Amniotic stem cell (primary cell): ENCODE results near the gene PIAS2.
"Not testable (repeated sequence)": the region's sequence is repeated elsewhere in the genome, so short reads cannot be mapped to it uniquely, and the experiment has no call there.

Experiments
- DNase-seq: peaks from one replicate; lab custom pipeline; 2025; lab: John Stamatoyannopoulos, UW

PIAS2 gene

DNA sequence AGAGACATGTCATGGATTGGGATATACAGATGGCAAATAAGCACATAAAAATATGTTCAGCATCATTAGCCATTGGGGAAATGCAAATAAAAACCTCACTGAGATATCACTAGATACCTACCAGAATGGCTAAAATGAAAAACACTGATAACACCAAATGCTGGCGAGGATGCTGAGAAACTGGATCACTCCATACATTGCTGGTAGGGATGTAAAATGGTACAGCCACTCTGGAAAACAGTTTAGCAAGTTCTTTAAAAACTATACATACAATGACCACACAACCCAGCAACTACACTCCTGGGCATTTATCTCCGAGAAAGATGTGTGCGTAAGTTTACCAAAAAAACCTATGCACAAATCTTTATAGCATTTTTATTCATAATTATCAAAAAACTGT, 13.9 kb downstream of the PIAS2 start:
- DNase-seq: no peak

DNA sequence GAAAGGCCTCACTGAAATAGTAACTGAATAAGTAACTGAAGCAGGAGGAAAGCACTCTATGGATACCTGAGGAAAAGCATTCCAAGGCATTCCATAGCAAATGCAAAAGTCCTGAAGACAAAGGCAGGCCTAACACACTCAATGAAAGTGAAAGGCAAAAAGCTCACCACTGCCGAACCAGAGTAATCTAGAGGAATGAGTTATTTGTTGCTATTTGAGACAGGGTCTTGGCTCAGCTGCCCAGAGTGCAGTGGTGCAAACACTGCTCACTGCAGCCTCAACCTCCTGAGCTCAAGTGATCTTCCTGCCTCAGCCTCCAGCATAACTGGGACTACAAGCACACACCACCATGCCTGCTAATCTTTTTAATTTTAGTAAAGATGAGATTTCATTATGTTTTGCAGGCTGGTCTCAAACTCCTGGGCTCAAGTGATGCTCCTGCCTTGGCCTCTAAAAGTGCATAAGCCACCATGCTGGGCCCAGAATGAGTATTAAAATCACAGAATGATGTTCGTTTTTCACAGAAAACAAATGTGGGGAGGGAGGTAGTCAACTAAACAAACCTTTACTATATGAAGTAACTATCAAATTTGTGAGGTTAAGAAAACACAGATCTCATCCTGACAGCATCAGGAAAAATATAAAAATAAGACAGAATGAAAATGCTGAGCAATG, 17.9 kb downstream of the PIAS2 start:
- DNase-seq: no peak

DNA sequence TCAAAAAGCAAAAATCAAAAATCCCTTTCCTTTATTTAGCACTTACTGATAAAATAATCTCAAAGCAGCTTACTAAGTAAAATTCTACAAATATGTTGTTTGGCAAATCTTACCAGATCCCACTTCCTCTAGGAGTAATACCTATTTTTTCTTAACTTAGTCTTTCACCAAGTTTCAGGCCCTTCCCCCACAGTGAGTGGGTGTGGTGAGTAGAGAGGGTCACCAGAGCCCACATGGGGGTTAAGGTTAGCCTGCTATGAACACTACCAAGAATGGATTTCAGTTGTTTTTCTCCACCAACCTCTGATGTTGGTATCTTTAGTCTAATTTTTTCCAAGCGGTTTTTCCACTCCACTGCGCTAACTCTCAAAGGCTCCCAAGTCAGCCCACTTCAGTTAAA, 23.2 kb downstream of the PIAS2 start:
- DNase-seq: no peak

DNA sequence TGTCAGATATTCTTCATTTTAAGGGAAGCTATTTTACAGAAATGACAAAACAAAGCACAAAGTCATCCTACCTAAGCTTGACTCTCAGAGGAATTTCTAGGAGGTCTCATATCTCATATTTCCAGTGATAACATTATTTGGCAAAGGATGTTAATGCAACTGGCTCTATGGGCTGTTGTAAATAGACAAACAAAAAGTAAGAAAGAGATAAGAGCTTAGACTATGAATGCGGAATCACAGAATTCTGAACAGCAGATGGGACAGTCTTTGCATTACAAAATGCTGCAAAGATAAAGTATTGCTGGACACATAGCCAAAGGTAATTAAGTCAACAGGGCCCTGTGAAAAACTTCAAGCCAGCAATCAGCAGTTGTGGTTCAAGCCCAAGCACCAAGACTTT, 23.9 kb downstream of the PIAS2 start:
- DNase-seq: no peak

DNA sequence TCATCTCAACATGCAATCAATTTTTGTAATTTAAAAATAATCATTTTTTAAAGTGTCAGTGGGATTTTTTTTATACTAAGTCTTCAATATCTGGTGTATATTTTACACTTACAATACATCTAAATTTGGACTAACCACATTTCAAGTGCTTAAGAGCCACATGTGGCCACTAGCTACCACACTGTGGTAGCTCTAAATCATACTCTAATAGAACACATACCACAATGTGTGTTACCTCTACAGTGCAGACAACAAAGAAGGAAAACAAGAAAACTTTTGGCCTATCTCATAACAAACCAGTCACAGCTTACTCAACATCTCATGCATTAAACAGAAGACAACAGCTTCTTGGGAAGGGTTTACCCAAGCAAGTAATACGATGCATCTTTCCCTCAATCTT, 24.5 kb downstream of the PIAS2 start:
- no peak for DNase-seq

DNA sequence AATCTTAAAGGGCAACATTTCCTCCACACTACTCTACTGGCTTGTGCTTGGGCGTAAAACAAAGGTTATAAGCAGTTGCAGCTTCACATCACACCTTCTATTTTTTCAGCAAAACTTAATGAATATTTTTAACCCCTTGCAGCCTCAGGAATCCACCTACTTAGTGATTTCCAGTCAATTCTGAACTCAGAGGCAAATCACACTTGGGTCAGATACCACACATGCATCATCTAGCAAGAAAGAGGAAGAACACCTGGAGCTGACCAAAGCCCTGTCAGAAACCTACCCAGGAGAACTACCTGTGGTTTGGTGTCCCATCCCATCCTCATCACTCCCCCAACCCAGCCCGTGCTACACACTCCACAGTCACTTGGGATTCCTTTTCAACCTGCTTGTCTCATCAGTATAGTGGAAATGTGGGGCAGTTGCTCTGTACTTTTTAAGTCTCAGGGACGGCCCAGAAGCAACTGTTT, 25.5 kb downstream of the PIAS2 start:
- no peak for DNase-seq

DNA sequence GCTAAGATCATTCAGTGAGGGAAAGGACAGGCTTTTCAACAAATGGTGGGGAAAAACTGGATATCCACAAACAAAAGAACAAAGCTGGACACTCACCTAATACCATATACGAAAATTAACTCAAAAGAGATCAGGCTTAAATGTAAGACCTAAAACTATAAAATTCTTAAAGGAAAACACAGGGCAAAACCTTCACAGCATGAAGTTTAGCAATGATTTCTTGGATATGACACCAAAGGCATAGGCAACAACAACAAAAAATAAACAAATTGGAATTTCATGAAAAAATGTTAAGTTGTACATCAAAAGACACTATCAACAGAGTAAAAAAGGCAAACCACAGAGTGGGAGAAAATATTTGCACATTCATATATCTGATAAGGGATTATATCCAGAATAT, 28.3 kb downstream of the PIAS2 start:
- DNase-seq: no peak

DNA sequence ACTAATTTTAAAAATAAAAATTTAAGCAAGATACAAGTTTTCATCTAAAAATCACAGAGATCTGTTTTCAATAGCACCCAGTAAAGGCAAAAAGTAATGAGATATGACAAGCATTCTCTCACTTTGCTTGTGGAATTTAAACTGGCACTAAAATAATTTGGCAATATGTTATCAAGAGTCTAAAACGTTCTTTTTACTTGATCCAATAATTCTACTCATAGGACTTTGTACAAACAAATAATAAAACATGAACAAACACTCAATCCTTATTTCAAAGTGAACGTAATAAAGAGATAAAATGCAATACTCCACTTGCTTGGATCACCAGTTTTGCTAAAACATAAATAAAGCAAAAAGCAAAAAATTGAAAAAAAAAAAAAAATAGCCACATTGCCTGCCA, 30.4 kb downstream of the PIAS2 start:
- DNase-seq: no peak

DNA sequence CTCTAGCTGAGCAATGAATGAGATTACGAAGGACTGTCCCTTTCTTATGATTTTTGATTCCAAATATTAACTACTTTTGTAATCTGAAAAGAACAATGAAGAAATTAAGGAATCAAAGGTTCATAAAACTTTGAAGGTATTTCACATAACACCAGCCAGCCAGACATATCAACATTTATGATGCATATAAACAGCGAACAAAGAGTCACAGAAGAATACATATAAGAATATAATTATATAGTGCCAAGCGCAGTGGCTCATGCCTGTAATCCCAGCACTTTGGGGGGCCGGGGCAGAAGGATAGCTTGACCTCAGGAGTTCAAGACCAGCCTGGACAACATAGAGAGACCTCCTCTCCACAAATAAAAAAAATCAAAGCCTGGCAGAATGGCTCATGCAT, 34.1 kb downstream of the PIAS2 start:
- no peak for DNase-seq

DNA sequence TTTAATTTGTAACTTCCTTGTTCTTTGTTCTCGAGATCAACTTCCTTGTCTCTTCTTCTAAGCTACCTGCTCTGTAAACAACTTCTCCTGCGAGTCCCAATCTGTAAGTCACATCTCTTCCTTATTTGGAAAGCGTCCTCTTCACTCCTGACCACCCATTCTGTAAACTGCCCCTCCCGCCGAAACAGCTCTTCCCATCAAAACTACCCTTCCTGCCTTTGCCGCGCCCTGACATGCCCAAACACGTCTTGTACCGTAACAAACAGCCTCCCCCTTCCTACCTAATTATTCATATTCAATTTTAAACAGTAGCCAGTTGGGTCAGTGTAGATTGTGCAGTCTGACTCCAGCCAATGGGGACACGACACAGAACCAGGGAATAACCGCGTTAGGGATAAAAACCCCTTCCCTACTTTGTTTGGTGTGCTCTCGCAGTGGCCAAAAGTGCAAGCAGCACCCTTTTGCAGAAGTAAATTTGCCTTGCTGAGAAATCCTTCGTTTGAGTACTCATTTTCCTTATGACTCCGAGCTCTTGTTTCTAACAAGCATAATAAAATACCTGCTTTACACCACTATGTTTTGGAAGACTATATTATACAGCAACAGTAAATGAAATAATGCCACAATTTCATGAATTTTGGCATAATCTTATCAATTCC, 39.8 kb downstream of the PIAS2 start:
- DNase-seq: no peak

DNA sequence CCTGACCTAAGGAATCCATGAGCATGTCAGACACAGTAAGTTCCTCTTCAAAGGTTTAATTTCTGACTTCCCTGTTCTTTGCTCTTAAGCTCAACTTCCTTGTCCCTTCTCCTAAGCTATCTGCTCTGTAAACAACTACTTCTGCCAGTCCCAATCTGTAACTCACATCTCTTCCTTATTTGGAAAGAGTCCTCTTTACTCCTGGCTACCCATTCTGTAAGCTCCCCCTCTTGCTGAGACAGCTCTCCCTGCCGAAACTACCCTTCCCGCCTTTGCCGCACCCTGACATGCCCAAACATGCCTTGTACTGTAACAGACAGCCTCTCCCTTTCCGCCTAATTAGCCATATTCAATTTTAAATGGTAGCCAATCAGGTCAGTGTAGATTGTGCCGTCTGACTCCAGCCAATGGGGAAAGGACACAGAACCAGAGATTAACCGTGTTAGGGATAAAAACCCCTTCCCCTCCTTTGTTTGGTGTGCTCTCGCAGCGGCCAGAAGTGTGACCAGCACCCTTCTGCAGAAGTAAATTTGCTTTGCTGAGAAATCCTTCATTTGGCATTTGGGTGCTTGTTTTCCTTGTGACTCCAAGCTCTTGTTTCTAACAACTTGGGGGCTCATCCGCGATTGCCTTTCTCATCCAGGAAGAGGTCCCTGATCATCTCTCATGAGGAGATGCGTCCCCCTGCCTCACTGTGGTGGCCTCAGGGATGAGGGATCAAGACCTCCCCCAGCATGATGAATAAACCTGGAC, 49.0 kb downstream of the PIAS2 start:
- DNase-seq: no peak

DNA sequence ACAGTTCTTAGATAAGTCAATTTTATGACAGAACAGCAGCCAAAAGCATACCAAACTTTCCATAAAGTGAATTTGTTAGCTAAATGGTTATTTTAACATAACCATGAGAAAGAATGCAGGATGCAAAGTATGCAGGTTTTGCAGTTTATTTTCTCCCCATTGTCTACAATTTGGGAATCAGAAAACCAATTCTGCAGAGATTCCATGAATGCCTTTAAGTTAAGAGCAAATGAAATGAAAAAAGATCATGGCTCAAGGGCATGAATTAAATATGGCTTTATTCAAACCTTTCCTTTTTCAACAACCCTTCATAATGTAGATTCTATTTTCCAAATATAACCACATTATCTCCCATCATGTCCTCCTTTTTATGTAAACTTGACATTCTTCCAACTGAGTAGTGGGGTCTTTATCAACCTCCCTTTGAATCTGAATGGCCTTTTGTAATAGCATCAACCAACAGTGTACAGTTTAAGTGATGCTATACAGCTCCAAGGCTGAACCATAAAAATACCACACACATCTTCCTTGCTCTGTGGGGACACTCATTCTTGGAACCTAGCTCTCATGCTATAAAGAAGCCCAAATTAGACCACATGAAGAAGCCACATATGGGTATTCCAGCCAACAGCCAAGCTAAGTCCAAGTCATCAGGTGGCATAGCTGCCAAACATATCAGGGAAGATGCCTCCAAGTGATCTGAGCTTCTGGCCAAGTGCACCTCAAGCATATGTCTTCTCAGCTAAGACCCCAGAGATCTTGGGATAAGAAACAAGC, 49.8 kb downstream of the PIAS2 start:
- no peak for DNase-seq

DNA sequence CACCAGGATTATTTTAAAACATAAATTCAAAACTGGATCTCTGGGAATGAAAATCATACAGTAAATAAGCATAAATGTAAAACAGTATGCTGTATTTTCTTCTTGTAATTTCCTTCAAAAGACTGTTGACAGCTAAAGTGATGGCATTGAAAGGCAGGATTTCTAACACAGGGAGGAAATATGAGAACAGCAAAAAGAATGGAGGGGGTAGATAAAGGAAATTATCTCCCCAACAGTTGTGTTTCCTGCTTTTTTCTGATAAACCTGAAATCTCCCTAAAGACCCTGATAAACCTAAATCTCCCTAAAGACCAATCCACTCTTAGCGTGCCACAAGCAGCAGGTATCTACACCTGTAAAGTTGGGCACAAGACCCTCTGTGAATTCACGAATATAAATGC, 50.8 kb downstream of the PIAS2 start:
- no peak for DNase-seq

DNA sequence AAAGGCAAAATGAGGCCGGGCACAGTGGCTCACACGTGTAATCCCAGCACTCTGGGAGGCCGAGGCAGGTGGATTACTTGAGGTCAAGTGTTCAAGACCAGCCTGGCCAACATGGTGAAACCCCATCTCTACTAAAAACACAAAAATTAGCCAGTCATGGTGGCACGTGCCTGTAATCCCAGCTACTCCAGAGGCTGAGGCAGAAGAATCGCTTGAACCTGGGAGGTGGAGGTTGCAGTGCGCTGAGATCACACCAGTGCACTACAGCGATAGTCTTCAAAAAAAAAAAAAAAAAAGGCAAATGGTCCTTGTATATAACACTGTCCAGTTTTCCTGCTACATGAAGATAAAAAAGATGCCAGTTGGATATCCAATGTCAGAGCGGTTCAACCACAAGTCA, 52.1 kb downstream of the PIAS2 start:
- DNase-seq: not testable (repeated sequence)

DNA sequence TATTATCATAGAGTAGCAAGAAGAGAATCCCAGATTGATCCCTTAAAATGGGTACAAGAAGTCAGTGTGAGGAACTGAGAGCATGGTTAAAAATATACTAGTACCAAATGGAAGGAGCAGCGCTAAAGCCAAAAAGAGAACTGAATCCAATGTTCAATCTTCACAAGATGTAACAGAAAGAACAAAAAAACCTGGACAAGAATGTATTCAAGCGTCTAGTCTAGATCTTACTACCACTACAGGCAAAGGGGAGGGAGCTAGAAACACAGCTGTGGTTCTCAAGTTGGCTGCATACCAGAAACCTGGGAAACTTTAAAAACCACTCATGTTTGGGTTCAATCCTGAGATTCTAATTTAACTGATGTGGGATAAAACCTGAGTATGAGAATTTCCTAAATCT, 57.5 kb downstream of the PIAS2 start:
- no peak for DNase-seq

DNA sequence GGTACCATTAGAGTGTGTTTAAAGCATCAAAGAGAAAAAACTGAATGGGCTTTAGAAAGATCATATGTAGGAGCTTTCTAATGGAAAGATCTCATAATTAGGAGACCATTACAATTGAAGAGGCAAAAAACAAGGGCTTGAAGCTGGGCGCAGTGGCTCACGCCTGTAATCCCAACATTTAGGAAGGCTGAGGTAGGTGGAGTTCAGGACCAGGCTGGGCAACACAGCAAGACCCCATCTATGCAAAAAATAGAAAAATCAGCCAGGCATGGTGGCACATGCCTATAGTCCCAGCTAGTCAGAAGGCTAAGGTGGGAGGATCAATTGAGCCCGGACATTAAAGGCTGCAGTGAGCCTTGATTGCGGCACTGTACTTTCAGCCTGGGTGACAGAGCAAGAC, 59.0 kb downstream of the PIAS2 start:
- no peak for DNase-seq

DNA sequence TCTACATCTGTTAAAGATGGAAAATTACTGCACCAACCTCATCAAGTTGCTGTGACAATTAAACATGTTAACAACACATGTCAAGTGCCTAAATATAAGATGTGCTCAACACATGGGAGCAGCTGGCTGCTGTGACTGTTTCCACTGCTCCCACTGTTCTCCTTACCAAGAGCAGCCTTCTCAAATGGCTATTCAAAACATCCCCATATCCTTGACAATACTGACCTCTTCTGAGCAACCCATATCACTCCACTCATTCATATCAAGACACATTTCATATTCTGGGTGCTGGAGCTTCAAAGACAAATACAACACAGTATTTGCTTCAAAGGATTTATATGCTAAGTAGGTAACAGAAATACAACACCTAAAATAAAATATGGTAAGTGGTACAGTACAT, 60.3 kb downstream of the PIAS2 start:
- DNase-seq: no peak

DNA sequence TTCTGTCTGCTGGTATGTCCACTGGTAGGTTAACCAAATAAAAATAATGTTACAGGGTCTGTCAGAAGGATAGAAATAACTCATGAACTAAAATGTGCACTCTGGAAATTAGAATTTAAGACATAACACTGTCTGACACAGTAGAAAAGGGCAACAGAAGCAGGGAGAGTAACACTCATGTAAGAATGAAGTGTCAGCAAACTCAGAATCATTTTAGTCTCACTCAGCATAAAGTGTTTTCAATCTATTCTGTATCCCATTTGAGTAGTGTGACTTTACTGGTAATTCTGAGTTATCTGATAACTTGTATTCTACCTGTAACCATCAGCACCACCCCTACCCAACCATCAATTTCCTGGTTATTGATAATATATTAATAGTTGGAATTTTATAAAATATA, 68.3 kb downstream of the PIAS2 start:
- no peak for DNase-seq

DNA sequence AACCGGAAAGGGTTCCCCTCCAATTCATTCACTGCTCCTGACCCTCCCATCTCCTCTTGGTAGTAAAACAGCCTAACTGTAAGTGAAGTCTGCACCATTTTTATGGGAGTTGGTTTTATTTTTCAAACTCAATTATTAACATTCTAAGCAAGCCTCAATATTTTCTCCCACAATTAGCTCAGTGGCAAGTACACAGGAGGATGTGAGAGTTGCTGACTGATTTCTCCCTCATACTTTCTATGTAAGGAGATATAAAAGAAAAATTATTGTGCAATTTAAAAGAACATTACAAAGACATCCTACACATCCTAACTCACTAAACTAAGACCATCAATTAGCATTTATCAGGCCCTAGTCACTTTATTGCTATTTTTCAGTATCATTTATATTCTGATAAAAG, 73.9 kb downstream of the PIAS2 start:
- DNase-seq: no peak

DNA sequence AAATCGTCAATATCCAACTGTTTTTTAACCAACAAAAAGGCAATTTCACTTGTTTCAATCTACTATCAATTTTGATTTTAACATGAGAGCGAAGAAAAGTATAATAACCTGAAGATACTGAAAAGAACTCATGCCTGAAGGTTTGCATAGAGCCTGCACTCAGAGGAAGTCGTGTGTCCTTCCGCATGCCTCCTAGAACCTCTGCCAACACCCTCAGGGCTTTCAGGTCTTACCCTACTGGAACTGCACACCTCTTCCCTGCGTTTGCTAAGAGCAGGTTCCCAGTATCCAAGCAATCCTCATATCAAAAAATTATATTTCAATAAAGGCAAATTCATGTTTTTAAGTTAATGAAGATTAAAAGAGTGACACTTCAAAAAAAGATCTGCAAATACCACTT, 74.7 kb downstream of the PIAS2 start:
- DNase-seq: no peak

DNA sequence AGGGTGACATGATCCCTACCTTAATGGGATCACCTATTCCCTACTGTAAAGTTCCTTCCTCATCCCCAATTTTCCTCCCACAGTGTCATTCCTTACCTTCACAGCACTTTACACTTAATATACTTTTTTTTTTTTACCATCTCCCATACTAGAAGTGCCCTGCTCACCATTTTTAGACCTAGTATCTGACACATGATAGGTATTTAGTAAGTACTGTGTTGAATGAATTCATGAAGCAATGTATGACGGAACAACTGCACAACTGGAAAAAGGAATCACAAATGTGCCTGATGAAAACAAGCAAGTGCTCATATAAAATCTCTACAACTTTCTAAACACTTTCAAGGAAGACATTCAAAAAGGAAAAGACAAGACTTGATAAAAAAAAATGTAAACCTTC, 83.4 kb downstream of the PIAS2 start:
- no peak for DNase-seq

DNA sequence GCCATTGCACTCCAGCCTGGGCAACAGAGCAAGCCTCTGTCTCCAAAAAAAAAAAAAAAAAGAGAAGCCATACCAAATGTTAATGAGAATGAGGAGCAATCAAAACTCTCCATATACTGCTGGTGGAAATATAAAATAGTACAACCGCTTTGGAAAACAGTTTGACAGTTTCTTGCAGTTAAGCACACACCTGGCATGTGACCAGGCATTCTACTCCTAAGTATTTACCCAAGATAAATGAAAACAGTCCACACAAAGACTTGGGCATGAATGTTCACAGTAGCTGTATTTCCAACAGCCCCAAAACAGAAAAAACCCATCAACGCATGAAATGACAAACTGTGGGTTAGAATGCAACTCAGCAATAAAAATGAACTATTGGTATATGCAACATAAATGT, 84.5 kb downstream of the PIAS2 start:
- no peak for DNase-seq

DNA sequence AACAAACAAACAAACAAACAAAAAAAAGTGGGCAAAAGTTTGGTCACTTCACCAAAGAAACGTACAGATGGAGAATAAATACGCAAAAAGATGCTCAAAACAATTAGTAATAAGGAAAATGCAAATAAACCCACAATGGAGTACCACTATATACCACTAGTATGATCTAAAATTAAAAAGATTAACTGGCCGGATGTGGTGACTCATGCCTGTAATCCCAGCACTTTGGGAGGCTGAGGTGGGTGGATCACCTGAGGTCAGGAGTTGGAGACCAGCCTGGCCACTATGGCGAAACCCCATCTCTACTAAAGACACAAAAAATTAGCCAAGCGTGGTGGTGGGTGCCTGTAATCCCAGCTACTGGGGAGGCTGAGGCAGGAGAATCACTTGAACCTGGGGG, 84.9 kb downstream of the PIAS2 start:
- DNase-seq: not testable (repeated sequence)
